ENCODE data around the gene HLA-DQB1.

The HLA-DQB1 gene

GRCh38 chr6:32623693-32624092, 42.8 kb downstream of the HLA-DQB1 start:
- no peak for DNase-seq

GRCh38 chr6:32622545-32623401, 43.7 kb downstream of the HLA-DQB1 start:
- peak; percentile 57 for DNase-seq

GRCh38 chr6:32621372-32621771, 45.1 kb downstream of the HLA-DQB1 start:
- no peak for DNase-seq

GRCh38 chr6:32617751-32618150, 48.7 kb downstream of the HLA-DQB1 start:
- no peak for DNase-seq

GRCh38 chr6:32615885-32616532, 50.4 kb downstream of the HLA-DQB1 start:
- no peak for DNase-seq

- no peak for DNase-seq
Observed at GRCh38 chr6:32614366-32615081, 51.9 kb downstream of the HLA-DQB1 start.

- no peak for DNase-seq
Observed at GRCh38 chr6:32613475-32613874, 53.0 kb downstream of the HLA-DQB1 start.

GRCh38 chr6:32610682-32611296, 55.7 kb downstream of the HLA-DQB1 start:
- no peak for DNase-seq

- DNase-seq, result peak; percentile 53
Observed at GRCh38 chr6:32609731-32610640, 56.5 kb downstream of the HLA-DQB1 start.
